Stimulated activated CD4-positive, alpha-beta T cell treated with anti-CD3 and anti-CD28 coated beads, Interleukin-12 subunit alpha, Interleukin-12 subunit beta, amount 100 ng/mL, for 4 hours (primary cell): ENCODE results near the gene KNSTRN.
A peak's percentile ranks its signal among the peaks of the same experiment; 100 is the strongest.

Experiments
- DNase-seq: peaks from one replicate; pipeline ENCODE4 v3.0.0-alpha.2; 2020

KNSTRN gene

DNA sequence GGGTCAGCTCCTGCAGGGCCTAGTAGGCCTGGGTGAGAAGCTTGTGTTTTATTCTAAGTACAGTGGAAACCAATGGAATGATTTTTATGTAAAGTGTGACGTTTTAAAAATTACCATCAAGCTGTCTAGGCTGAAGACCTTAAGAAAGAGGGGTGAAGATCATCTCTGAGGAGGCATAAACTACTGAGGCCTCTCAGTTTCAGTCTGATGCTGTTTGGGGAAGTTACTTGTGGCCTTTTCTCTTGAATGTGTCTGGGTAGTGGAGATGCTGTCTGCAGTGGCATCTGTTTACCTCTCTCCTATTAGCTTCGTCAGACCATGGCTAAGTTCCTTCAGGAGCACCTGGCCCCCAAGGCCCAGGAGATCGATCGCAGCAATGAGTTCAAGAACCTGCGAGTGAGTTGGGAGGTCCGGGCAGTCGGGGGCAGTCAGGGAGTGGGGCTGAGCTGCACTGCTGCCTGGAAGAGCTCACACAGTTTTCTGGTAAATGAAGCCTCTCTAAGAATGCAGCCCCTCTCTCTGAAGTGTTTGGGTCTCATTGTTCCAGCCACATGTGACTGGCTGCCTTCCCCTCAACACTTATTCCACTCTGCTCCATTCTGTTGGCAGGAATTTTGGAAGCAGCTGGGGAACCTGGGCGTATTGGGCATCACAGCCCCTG, 24.9 kb downstream of the KNSTRN start:
- no peak for DNase-seq

GRCh38 chr15:40409366-40409765, 26.8 kb downstream of the KNSTRN start:
- no peak for DNase-seq

DNA sequence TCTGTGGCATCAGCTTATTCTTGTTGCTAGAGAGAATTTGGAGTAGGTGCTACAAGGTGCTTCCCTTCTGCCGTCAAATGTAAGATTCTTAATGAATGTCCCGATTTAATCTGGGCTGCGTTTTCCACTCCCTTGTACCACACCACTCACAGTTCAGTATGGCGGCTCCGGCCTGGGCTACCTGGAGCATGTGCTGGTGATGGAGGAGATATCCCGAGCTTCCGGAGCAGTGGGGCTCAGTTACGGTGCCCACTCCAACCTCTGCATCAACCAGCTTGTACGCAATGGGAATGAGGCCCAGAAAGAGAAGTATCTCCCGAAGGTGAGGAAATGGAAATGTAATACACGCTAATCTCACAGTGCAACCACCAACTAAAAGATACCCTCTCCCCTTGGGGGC, 28.0 kb downstream of the KNSTRN start:
- DNase-seq, result no peak

DNA sequence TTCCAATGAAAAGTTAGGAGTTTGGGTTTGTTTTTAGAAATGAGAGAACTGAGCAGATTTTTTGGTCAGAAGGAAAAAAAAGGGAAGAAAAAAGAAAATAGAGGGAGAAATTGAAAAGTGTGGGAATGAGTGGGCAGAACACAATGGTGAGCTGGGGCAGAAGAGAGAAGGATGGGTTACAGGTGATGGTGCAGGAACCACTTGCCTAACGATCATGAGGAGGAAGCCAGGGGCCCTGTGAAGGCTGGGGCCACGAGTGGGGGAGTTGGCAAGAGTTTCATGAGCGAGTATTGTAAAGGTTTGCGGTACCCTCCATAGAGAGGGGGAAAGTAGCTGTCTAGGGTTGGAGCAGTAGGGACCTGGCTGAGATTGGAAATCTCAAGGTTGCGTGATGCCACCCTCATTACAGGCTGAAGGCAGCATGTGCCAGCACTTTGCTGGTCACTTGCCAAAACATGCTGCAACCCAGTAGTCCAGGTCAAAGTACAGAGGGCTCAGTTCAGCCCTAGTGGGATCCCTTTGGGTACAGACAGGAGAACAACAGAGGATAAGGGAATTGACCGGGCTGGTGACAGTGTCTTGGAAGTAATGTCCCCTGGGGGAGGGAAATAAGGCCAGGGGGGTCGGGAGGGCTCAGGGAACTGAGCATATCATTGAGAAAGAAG, 29.7 kb downstream of the KNSTRN start:
- DNase-seq, result no peak

GRCh38 chr15:40413036-40413435, 30.5 kb downstream of the KNSTRN start:
- DNase-seq, result no peak

GRCh38 chr15:40414816-40415215, 32.3 kb downstream of the KNSTRN start:
- no peak for DNase-seq

- DNase-seq, result no peak
Measured at GRCh38 chr15:40415226-40415625, 32.7 kb downstream of the KNSTRN start.

- DNase-seq, result no peak
Measured at GRCh38 chr15:40416056-40416455, 33.5 kb downstream of the KNSTRN start.

DNA sequence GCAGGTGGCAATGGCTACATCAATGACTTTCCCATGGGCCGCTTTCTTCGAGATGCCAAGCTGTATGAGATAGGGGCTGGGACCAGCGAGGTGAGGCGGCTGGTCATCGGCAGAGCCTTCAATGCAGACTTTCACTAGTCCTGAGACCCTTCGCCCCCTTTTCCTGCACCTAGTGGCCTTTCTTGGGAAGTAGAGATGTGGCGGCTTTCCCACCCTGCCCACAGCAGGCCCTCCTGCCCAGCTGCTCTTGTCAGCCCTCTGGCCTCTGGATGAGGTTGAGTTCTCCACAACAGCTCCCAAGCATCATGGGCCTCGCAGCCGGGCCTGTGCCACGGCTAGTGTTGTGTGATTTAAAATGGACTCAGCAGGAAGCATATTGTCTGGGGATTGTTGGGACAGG, 35.6 kb downstream of the KNSTRN start:
- no peak for DNase-seq

DNA sequence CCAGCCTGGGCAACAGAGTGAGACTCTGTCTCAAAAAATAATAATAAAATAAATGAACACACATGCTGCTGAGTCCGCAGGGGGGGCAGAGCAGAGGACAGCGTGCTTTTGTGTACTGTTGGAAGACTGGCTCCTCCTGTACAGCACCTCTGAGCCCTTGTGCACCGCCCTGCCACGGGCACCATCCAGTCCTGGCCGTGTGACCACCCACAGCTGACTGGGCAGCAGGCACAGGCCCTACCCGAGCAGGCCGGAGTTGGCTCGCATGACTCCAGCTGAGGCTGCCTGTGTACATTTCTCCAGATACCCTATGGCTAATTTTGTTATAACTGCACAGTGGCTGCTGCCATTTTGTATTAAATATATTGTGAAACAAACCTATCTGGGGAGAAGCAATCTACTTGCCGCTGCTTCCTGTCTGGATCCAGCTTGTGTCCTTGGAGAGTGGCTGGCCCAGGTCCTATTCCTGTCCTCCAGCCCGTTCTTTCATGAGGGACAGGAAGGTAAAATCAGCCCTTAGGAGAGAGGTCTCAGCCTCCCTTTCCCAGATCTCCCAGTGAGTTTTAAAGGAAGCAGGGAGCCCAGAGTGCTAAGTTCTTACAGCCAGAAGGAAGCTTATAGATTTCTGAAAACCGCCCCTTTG, 37.7 kb downstream of the KNSTRN start:
- no peak for DNase-seq

- no peak for DNase-seq
Measured at GRCh38 chr15:40420793-40421192, 38.3 kb downstream of the KNSTRN start.

DNA sequence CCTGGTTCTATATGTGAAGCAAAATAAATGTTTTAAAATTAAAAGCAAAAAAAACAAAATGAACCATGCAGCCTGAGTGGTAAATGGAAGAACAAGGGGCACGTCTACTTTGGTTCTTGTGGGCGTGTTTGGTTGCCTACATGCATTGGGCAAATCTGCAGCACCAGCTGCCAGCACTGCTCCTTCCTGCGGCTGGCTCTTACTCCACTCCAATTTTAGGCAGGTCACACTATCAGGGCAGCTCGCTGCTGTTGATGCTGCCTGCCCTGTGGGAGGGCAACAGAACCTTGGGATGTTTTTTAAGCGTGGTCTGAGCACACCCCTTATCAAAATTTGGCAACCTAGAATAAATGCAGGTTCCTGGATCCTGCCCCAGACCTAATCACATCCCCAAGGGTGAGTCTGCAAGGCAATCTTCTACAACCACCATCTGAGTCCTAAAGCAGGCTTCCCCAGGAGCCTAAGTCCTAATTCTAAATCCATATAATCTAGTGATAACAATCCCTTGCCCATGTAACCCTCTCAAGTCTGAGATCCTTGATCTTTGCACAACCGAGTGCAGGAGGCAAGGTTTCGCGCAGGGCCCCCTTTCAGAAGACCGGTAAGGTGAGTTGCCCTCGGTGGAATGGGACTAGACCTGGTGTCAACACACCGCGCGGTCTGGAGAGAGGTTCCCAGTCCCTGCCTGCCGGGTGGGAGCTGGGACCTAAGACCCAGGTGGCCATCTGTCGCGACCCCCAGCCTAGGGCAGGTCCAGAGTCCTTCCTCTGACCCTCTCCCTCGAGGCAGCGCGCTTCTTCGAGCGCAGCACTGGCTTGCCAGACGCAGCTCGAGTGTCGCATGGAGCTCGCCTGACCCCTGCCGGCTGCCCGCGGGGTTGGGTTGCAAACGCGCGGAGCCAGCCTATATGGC, 39.0 kb downstream of the KNSTRN start:
- peak; percentile 84 for DNase-seq

- DNase-seq, result no peak
Measured at GRCh38 chr15:40424483-40425115, 42.1 kb downstream of the KNSTRN start.

DNA sequence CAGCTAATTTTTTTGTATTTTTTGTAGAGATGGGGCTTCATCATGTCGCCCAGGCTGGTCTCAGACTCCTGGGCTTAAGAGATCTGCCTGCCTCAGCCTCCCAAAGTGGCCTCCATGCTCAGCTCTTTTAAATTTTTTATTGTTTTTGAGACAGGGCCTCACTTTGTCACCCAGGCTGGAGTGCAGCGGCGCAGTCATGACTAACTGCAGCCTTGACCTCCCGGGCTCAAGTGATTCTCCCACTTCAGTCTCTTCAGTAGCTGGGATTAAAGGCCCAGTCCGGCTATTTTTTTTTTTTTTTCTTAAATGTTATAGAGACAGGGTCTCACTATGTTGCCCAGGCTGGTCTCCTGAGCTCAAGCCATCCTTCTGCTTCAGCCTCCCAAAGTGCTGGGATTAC, 43.2 kb downstream of the KNSTRN start:
- DNase-seq, result no peak

GRCh38 chr15:40427188-40427587, 44.7 kb downstream of the KNSTRN start:
- DNase-seq, result no peak

DNA sequence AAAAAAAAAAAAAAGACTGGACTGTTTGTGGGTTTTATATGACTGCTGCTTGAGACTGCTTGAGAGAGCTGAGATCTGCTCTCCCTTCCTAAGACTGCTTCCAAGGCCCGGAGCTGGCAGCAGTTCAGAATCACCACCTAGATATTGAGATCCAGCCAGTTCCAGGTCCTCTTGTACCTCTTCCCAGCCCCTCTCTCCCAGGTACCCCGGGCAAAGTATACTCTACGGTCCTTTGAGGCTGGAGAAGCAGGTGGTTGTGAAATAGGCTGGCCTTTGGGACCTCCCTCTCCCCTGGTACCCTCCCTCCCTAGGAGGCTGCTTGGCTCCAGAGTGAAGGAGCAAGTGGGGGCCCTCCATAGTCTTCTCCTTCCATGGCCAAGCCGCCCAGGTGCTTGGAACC, 45.7 kb downstream of the KNSTRN start:
- no peak for DNase-seq

DNA sequence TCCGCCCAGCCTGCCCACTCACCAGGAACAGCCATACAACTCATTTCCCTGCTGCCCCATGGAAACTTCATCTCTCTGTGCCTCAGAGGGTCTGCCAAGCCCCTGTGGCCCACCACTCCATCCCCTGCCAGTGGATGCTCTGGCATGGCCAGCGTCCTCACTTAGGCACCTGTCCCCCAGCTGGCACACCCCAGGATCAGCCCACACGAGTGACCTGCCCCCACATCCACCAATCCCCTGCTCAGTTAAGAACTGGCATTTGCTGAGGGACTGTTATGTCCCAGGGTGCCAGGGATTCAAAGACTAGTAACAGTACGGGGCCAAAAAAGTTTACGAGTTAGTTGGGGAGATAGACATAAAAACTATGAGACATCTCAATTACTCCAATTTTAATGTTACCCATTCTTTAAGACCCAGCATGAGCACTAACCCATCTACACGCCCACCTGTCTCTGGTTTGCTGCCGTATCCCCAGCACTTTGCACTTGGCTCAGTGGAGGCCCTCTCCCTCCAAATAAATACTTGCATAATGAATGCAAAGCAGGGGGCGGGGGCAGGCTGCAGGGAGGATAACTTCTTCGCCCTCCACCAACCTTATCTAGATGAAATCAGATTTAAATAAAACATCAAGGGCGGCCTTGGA, 46.7 kb downstream of the KNSTRN start:
- no peak for DNase-seq

DNA sequence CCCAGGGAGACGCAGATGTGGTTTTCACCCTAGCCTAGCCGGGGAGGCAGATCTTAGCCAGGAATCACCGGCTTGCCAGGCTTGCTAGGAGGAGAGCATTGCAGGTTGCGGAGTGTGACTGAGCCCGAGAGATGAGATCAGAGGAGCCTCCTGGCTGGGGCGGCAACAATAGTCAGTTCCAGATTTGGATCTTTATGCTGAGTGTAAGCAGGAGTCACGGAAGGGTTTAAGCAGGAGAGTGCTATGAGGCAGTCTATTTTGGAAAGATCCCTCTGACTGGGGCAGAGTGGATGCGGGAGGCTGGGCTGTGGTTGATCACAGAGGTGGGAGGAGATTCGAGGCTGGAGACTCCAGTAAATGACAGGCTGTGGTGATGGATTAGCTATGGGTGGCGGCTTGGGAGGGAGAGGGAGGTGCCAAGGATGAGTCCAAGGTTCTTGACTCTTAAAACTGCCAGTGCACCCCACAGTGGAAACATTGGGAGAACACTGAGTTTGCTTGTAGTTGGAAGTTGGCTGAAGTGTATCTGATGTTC, 47.8 kb downstream of the KNSTRN start:
- DNase-seq, result no peak

- DNase-seq, result no peak
Measured at GRCh38 chr15:40435023-40435709, 52.6 kb downstream of the KNSTRN start.

GRCh38 chr15:40435710-40436089, 53.2 kb downstream of the KNSTRN start:
- no peak for DNase-seq

GRCh38 chr15:40436116-40436891, 53.8 kb downstream of the KNSTRN start:
- DNase-seq, result no peak
